Stimulated activated CD4-positive, alpha-beta T cell treated with anti-CD3 and anti-CD28 coated beads, Interleukin-15, amount 100 ng/mL, for 24 hours (primary cell): ENCODE measurements around the gene SLC1A7.

Experiments
- DNase-seq: peaks from one replicate; pipeline ENCODE4 v3.0.0-alpha.2; 2020

The SLC1A7 gene

DNA sequence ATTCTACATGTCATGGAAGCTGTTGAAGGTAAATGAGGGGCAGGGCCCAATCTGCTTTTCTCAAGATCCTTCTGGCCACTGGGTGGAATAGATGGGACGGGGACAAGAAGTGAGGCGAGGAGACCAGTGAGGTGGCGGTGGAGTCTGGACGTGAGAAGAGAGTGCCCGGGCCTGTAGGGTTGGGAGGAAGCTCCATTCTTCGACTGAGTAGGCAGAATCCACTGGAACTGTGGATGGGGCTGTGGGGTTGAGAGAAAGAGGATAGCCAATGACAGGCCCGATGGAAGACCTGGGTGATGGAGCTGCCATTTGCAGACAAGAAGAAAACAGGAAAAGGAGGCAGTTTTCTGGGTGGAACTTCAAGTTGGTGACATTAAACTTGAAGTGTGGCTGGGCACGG lies 10.3 kb downstream of the SLC1A7 start:
- DNase-seq, result no peak

DNA sequence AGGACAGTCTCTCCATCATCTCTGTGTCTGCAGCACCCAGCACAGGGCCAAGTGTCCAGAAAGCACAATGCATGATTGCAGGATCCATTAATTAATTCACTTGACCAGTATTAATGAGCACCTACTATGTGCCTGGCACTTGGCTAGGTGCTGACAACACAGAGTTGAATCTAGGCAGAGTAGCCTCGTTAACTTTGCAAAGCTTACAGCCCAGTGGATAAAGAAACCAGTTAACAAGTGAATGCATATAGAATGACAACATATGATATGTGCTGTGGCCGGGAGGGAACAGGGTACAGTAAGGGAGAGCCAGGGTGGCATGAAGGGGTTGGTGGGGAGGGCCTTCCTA lies 10.9 kb downstream of the SLC1A7 start:
- DNase-seq, result no peak

DNA sequence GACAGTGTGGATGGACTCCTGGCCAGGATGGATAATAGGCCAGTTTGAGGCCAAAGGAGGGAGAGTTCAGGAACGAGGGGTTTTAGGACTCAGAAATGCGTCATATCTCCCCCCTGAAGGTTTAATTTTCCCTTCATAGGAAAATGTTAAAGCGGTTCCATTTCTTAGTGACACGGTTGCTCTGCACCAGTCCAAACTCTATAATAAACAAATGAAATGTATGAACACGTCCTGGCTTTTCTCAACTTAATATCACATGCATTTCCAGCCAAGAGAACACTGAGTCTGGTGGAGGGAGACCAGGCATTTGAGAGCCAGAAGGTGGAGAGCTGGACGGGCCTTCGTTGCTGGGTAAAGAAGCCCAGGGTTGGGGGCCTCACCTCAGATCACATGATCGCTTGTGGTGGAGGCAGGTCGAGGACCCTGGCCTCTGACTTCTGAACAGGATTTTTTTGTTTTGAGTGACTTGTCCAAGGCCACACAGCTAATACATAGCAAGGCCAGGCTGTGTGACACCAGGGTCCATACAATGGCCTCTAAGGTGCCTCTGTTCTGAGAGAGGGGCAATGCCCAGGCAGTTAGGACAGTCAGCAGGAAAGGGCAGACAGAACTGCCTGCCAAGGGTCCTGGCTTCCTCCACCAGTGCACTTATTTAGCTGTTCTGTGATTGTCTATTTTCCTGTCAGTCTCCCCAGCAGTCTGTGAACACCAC lies 11.4 kb downstream of the SLC1A7 start:
- no peak for DNase-seq

- no peak for DNase-seq
Observed at GRCh38 chr1:53130598-53130877, 11.9 kb downstream of the SLC1A7 start.

GRCh38 chr1:53129891-53130597 lies 12.4 kb downstream of the SLC1A7 start:
- no peak for DNase-seq

DNA sequence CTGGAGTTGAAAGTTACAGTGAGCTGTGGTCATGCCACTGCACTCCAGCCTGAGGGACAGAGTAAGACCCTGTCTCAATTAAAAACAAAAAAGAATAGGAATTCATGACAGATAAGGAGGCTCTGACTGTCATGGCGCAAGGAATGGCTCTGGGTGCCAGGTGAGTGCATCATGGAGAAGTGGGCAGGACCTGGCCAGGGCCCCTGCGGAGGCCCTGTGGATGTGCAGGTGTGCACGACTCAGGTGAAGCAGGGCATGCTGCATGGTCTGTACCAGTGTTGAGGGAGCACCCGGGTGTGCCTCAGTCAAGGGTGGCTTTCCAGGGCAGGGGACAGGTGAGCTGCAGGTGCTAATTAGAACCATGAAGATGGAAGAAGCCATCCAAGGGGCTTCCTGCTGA lies 14.0 kb downstream of the SLC1A7 start:
- no peak for DNase-seq

- no peak for DNase-seq
Observed at GRCh38 chr1:53127546-53127945, 14.9 kb downstream of the SLC1A7 start.

GRCh38 chr1:53126495-53126894 lies 15.9 kb downstream of the SLC1A7 start:
- no peak for DNase-seq

GRCh38 chr1:53125623-53126360 lies 16.6 kb downstream of the SLC1A7 start:
- no peak for DNase-seq

GRCh38 chr1:53125122-53125521 lies 17.3 kb downstream of the SLC1A7 start:
- DNase-seq, result no peak

GRCh38 chr1:53123453-53124140 lies 18.8 kb downstream of the SLC1A7 start:
- no peak for DNase-seq

DNA sequence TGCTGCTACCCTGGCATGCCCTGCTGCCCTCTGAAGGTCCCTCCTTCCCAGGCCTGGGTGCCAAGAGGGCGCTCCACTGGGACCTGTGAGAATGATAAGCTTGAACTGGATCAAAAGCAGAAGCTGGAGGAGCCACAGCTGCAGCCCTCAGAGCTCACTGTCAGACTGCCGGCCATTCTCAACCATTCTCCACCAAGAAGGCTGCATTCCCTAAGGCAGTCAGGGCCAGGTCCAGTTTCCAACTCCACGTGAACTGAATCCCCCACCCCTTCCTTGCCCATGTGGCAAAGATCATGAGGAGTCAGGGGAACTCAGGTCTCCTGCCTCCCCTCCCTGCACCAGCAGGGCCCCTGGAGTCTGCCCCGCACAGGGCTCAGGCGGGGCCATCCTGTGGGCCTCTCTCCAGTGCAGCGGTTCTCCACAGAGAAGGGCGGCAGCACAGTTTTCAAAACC lies 19.5 kb downstream of the SLC1A7 start:
- no peak for DNase-seq

- DNase-seq, result no peak
Observed at GRCh38 chr1:53122201-53122885, 20.1 kb downstream of the SLC1A7 start.

DNA sequence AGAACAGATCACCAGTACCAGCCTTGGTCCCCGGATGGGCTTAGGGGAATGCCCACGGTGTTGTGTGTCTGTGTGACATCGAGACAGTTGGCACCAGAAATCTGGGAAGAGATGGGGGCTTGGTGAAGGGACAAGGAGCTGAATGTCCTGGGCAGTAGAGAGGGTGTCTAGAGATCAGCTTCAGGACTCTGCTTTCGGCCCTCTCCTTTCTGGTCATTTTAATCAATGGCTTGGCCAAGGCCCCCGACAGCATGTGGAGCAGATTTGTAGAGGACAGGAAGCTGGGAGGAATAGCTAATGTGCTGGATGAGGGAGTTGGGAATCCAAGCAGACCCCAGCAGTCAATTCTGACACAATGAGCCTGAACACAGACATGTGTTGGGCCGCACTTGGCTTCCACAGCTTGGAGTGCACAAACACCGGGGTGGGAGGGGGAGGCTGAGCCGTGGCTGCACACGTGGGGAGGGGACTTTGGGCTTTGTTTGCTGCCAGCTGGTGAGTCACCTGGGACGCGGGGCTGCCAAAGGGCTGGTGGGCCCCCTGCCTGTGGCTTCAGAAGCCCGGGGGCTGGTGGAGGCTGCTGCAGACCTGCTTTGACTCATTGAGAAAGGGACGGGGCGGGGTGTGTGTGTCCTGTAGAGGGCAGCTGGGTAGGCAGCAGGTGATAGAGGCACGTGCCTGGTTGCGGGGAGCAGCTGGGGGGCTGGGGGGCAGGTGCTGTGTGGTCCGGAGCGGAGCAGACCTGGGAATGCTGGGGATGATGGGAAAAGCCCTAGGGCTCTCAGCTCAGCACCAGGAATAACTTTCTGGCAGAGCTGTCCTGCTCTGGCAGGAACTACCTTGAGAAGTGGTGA lies 20.9 kb downstream of the SLC1A7 start:
- DNase-seq, result peak; percentile 23

- no peak for DNase-seq
Observed at GRCh38 chr1:53120659-53121058, 21.8 kb downstream of the SLC1A7 start.

- no peak for DNase-seq
Observed at GRCh38 chr1:53117836-53118235, 24.6 kb downstream of the SLC1A7 start.

GRCh38 chr1:53116933-53117600 lies 25.4 kb downstream of the SLC1A7 start:
- DNase-seq, result no peak

- no peak for DNase-seq
Observed at GRCh38 chr1:53116307-53116810, 26.1 kb downstream of the SLC1A7 start.

GRCh38 chr1:53115403-53116306 lies 26.8 kb downstream of the SLC1A7 start:
- DNase-seq, result no peak
